GM18868 (cell line): ENCODE results near the gene ASGR2.
"Not testable (repeated sequence)": the region's sequence is repeated elsewhere in the genome, so short reads cannot be mapped to it uniquely, and the experiment has no call there.

Source experiments
- ATAC-seq: cut with Tn5 transposase; IDR thresholded peaks from one replicate; pipeline ENCODE4 v1.9.1; 2021; ENCODE audit warnings: mild to moderate bottlenecking, moderate library complexity; ENCODE audit not compliant: unreplicated experiment

The ASGR2 gene

GRCh38 chr17:7114241-7114874 is at the start of gene ASGR2:
Gene ASGR2, minus strand, starts transcription at chr17:7114822. Its CDS starts 582 bp downstream, at chr17:7114240.
- ATAC-seq: no peak

DNA sequence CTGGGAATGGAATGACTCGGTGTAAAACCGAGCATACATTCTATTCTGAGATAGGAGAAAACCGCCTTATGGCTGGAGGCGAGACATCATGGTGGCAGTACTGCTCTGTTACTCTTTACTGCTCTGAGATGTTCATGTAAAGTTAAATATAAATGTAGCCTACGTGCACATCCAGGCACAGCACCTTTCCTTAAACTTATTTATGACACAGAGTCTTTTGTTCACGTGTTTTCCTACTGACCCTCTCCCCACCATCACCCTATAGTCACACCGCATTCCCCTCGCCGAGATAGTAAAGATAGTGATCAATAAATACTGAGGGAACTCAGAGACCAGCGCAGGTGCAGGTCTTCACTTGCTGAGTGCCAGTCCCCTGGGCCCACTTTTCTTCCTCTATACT is 44.9 kb upstream of the ASGR2 start:
- ATAC-seq: not testable (repeated sequence)

DNA sequence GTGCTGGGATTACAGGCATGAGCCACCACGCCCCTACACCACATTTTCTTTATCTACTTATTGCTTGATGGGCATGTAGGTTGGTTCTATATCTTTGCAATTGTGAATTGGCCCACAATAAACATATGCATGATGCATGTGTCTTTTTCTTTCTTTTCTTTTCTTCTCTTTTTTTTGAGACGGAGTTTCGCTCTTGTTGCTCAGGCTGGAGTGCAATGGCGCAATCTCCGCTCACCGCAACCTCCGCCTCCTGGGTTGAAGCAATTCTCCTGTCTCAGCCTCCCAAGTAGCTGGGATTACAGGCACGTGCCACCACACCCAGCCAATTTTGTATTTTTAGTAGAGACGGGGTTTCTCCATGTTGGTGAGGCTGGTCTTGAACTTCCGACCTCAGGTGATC is 43.8 kb upstream of the ASGR2 start:
- not testable (repeated sequence) for ATAC-seq

DNA sequence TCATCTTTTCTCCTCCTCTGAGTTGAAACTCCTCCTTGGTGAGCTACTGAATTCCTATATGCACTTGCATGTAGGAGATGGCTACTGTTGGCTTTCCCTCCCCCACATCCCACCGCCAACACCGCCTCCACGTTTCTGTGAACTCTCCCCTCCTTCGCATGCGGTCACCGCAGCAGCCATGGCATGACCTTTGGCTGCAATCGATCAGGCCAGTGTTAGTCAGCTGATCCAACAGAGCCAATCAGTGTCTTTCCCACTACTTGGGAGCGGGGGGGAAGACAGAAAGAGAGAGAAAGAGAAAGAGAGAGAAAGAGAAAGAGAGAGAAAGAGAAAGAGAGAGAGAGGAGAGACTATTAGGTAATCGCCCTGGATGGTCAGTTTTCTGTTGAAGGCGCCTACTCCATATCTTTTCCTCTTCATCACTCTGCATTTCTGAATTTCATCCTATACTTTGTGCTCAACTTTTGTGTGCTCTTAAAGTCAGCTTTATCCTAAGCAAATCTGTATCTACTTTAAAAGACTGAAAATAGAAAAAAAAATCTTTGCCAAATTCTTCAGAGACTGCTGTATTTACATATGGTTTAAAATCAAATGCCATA is 41.8 kb upstream of the ASGR2 start:
- ATAC-seq: no peak

GRCh38 chr17:7147772-7148171 is 33.1 kb upstream of the ASGR2 start:
- no peak for ATAC-seq

- ATAC-seq: no peak
Measured at GRCh38 chr17:7146115-7146514, 31.5 kb upstream of the ASGR2 start.

DNA sequence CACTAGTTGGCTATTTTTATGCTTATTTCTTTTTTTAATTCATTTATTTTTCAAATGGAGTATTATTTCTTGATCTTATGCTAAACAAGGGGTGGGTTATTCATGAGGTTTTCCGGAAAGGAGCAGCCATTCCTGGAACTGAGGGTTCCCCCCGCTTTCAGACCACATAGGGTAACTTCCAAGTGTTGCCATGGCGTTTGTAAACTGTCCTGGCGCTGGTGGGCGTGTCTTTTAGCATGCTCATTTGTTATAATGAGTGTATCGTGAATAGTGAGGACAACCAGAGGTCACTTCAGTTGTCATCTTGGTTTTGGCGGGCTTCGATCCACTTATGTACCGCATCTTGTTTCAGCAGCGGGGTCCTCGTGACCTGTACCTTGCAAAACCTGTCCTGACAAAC is 29.6 kb upstream of the ASGR2 start:
- no peak for ATAC-seq

DNA sequence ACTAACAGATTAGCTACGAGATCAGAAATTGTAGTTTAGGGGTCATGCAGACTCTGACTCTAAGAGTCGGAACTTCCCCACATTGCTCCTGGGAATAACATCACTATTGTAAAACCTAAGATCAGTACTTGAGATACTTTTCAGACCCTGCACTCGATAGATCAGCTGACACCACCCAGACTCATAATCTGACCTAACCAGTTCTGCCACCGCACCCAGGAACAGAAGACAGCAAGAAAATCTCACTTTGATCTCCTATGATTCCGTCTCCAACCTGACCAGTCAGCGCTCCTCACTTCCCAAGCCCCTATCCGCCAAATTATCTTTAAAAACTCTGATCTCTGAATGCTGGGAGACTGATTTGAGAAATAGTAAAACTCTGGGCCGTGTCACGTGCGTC is 27.2 kb upstream of the ASGR2 start:
- no peak for ATAC-seq

DNA sequence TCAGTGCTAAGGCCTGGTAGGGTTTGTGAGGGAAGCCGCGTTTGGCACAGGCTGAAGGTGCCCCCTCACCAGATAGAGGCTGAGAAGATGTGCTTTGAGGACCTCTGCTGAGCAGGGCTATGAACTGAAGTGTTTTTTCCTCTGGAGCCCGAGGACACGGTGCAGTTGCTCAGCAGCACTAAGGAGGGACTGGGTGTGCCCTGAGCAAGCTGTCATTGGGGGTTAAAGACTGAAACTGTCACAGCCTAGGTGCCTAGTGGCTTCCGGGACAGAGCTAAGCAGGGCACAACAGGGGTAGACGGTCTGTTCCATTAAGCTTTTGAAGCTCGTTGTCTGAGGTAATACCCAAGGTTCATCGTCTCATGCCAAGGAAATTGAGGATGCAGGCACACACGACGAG is 24.8 kb upstream of the ASGR2 start:
- no peak for ATAC-seq

DNA sequence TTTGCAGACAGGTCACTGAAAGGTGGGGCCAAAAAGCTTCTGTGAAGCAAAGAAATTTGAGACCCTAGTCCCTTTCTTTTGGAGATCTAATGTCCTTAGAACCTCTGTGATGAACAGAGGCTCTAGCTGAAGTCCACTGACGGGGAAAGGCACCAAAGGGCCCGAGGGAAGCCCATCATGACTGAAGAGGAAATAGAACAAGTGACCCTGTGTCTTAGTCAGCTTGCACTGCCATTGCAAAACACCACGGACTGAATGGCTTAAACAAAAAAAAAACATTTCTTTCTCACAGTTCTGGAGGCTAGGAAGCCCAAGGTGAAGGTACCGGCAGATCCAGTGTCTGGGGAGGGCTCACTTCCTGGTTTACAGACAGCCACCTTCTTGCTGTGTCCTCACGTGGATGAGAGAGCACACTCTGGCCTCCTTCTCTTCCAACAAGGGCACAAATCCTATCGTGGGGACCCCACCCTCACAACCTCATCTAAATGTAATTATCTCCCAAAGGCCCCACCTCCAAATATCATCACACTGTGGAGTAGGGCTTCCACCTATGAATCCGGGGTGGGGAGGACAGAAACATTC is 24.3 kb upstream of the ASGR2 start:
- no peak for ATAC-seq

DNA sequence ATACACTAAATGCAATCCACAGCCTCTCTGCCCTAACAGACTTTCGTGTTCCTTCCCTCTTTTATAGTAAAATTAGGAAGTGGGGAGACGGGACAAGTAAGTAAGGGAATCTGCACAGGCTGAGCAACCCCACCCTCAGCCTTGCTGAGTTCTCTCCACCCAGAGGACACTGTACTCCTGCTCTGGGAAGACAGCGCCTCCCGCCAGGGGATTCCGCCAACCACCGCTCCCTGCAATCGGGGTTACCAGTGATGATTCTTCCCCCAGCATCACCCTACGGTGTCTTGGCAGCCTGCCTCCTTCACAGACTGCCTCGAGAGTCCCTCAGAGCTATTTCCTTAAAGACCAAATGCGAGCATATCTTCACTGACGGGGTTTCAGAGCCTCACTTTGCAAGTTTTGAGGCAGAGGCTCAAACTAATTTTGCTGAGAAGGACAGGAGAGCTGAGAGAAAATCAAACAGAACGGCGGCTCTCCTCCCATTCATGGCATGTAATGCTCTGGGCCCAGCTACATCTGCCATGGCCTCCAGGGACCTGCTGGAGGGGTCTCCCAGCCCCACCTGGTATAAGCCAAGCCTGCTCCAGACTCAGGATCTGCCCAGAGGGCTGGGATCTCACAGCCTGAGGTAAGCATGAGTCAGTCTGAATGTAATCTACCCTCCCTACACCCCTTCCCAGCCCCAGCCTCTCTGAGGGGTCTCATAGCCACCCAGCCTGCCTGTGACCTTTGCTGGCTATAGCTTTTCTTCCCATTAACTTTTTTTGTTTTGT is 22.7 kb upstream of the ASGR2 start:
- no peak for ATAC-seq

DNA sequence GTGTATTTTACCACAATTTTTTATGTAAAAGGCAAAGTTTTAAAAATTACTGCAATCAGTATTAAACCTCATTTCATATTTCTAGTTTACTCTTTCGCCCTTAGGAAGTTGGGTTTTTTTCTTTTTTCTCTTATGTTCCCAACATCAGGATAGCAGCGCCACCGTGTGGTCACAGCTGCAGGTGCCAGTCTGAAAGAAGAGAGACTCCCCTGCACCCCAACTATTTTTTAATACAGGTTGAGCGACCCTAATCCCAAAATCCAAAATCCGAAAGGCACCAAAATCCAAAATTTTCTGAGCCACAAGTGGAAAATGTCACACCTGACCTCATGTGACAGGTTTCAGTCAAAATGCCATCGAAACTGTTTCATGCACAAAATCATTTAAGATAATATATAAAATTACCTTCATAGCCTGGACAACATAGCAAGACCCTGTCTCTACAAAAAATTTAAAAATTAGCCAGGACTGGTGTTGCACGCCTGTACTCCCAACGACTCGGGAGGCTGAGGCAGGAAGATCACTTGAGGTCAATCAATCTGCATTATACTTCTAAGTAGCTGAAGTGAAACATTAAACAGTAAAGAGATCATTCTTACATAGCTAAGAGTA is 21.8 kb upstream of the ASGR2 start:
- no peak for ATAC-seq

GRCh38 chr17:7133916-7134315 is 19.3 kb upstream of the ASGR2 start:
- ATAC-seq: no peak

DNA sequence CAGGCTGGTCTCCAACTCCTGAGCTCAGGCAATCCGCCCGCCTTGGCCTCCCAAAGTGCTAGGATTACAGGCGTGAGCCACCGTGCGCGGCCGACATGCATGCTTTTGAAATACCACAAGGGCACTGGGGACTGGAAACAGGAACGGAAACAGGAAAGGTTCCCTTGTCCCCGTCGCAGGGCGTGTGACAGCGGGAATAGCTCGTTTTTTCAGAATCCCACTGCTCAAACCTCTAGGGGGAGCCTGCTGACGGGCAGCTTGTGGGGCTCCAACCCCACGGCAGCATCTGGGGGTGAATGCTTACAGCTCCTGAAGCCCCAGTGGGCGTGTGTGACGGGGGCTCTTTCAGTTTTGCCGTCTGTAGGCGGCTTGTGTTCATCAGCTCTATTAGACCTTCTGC is 18.8 kb upstream of the ASGR2 start:
- no peak for ATAC-seq

GRCh38 chr17:7132511-7133094 is 18.0 kb upstream of the ASGR2 start:
- ATAC-seq: peak; percentile 83

- ATAC-seq: no peak
Measured at GRCh38 chr17:7131423-7131791, 16.8 kb upstream of the ASGR2 start.

- ATAC-seq: no peak
Measured at GRCh38 chr17:7130621-7131422, 16.2 kb upstream of the ASGR2 start.

DNA sequence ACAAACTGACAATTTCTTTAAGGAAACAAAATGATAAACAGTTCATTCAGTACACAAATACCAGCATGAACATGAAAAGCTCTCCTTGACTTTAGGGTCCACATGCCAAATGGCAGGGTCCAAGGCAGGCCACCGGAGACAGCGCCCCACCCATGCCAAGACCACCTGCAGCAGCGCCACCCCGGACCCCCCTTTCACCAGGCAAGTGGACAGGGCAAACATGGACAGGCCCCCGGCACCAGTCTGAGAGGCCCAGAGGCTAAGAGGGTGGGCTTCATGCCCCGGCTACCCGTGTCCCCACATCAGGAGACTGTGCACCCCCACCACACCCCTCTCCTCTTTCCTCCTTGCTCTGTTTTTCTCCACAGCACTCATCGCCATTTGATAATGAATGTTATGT is 14.7 kb upstream of the ASGR2 start:
- no peak for ATAC-seq

- no peak for ATAC-seq
Measured at GRCh38 chr17:7128160-7128559, 13.5 kb upstream of the ASGR2 start.

GRCh38 chr17:7127501-7127900 is 12.9 kb upstream of the ASGR2 start:
- ATAC-seq: not testable (repeated sequence)
